BE2C (cell line): ENCODE results near the gene PPP2R1B.
A peak's percentile ranks its signal among the peaks of the same experiment; 100 is the strongest.

Experiments used
- DNase-seq: peaks from one replicate; pipeline ENCODE4 v3.0.0-alpha.2; 2020
- H3K27me3 ChIP-seq: fragments of 250-450 bp; sonication (Bioruptor Pico); 2 replicates; pipeline ENCODE4 v1.5.1; 2020; ENCODE audit warnings: mild to moderate bottlenecking
- H3K36me3 ChIP-seq: fragments of 250-450 bp; sonication (Bioruptor Pico); 2 replicates; pipeline ENCODE4 v1.5.1; 2020; ENCODE audit warnings: mild to moderate bottlenecking
- H3K4me1 ChIP-seq: fragments of 250-450 bp; sonication (Bioruptor Pico); 2 replicates; pipeline ENCODE4 v1.5.1; 2020
- H3K4me3 ChIP-seq: 2 replicates; pipeline ENCODE4 v1.5.1; 2011; ENCODE audit warnings: low read depth, low read length
- H3K9me3 ChIP-seq: fragments of 250-450 bp; sonication (Bioruptor Pico); 2 replicates; pipeline ENCODE4 v1.5.1; 2020
- CTCF ChIP-seq: IDR thresholded peaks from 2 replicates; pipeline ENCODE4 v1.5.1; 2012; ENCODE audit warnings: mild to moderate bottlenecking, low read depth, low read length

PPP2R1B gene

DNA sequence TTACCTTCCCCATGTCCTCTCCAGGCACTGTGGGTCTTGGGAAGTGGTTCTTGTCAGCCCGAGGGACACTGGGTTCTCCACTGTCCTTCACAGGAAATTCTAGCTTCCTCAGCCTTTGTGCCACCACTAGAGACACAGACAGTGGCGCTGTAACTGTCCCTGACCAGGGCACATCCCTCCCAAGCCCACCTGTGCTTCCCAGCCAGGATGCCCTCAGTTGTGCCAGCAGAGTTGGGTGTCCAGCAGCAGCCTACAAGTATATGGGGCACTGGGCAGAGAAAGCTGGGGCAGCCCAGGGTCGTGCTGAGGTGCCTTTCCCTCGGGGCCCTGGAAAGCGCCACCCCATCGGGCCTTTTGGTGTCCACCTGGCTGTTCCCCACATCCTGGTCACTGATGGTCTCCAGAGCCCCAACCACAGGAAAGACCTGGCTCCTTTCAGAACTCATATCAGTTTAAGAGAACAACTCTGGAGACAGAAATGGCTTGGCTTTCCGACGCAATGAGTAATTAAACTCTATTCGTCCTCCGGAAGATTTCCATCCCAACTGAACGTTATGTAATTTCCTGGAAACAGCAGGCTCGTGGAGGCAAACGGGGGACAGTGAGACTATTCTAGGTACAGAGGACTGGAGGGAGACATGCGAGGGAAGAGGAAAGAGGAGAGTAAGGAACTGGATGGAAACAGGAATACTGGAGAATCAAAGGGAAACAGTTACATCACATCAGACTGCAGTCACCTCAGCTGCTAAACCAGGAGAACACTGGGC, 28.6 kb downstream of the PPP2R1B start:
- H3K4me3 ChIP-seq: no peak overlapping the region
- DNase-seq: no peak
- no peaks in the 10 kb centered on the region for H3K27me3 ChIP-seq
- H3K4me1 ChIP-seq: peaks cover 14% of the 10 kb centered on the region
- TF ChIP-seq CTCF: no peak
- no peaks in the 10 kb centered on the region for H3K9me3 ChIP-seq
- peaks cover 9% of the 10 kb centered on the region for H3K36me3 ChIP-seq

- peaks cover 5% of the 10 kb centered on the region for H3K36me3 ChIP-seq
- DNase-seq: no peak
- H3K4me3 ChIP-seq: no peak overlapping the region
- peaks cover 14% of the 10 kb centered on the region for H3K4me1 ChIP-seq
- H3K9me3 ChIP-seq: no peaks in the 10 kb centered on the region
- no peaks in the 10 kb centered on the region for H3K27me3 ChIP-seq
- TF ChIP-seq CTCF: no peak
Measured at GRCh38 chr11:111736621-111737443, 29.4 kb downstream of the PPP2R1B start.

GRCh38 chr11:111736181-111736590, 30.0 kb downstream of the PPP2R1B start:
- no peaks in the 10 kb centered on the region for H3K36me3 ChIP-seq
- no peaks in the 10 kb centered on the region for H3K27me3 ChIP-seq
- peaks cover 14% of the 10 kb centered on the region for H3K4me1 ChIP-seq

DNA sequence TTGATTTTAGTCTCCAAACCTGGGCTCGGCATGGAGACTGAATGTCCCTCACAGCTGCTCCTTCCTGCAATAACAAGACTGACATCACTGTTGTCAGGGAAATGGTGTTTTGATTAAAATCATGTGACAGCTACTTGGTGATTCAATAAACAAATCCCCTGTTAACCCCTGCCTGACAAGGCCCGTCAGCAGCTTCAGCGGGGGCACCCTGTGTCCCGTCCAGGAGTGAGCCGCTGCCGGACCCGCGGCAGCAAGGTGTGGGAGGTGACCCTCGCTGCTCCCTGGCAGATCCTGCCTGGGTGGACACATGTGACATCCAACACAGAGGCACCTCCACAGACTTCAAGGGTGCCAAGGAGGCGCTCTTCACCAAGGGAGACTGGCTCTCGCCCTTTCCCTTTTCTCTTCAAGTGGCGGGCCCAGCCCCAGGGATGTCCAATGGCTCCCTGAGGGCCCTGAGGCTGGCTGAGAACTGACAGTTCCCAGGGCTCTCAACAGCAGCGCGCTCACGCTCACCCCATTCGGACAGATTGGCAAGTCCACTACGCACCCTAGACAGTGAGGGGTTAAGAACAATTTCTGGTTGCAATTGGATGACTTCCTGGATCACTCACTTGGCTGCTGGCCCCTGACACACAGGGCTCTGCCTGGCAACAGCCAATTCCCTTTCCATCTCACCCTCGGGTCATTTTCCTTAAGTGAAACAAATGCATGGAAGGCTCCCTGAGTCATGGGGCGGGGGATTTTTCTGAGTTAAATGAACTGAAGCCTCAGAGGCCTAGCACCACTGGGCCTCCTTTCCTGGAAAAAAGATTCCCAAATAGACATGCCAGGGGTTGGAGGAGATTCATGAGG, 30.7 kb downstream of the PPP2R1B start:
- Histone ChIP-seq H3K9me3 (no peaks in the 10 kb centered on the region), H3K36me3 (no peaks in the 10 kb centered on the region), H3K4me3 (peak overlapping the region; percentile 60), H3K27me3 (no peaks in the 10 kb centered on the region), H3K4me1 (peaks cover 17% of the 10 kb centered on the region)
- peak; percentile 79 for DNase-seq
- TF ChIP-seq CTCF: peak; percentile 8; the same call in 1 of the 2 replicates

More at GRCh38 chr11:111736181-111736590, 30.0 kb downstream of the PPP2R1B start:
- no peak for TF ChIP-seq CTCF
- no peak for DNase-seq
- H3K9me3 ChIP-seq: no peaks in the 10 kb centered on the region
- H3K4me3 ChIP-seq: no peak overlapping the region; the same call in 1 of the 2 replicates

DNA sequence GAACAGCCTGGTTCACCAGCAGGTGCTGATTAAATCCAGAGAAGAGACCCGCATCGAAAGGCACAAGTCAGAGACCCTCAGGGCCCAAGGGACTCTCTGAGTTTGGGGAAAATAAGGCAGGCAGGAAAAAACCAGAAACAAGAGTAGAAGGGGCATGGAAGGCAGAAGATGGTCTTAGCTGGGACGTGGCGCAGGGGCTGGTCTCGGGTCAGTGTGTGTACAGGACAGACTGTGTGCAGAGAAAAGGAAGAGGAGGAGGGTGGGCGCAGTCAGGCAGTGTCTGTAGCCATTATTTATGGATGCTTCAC, 31.3 kb downstream of the PPP2R1B start:
- DNase-seq: no peak
- H3K36me3 ChIP-seq: no peaks in the 10 kb centered on the region
- H3K4me3 ChIP-seq: peak overlapping the region; percentile 60
- peaks cover 20% of the 10 kb centered on the region for H3K4me1 ChIP-seq
- no peaks in the 10 kb centered on the region for H3K27me3 ChIP-seq
- no peaks in the 10 kb centered on the region for H3K9me3 ChIP-seq
- TF ChIP-seq CTCF: no peak
